ENCODE measurements around the gene PKP1. TPM values are rescaled to one million over a fixed set of nuclear protein-coding genes. Genes with fewer than 3 reads are reported as not detected.

The PKP1 gene
- total RNA-seq, 1 experiment from 2014 or later = 0.94 TPM

DNA sequence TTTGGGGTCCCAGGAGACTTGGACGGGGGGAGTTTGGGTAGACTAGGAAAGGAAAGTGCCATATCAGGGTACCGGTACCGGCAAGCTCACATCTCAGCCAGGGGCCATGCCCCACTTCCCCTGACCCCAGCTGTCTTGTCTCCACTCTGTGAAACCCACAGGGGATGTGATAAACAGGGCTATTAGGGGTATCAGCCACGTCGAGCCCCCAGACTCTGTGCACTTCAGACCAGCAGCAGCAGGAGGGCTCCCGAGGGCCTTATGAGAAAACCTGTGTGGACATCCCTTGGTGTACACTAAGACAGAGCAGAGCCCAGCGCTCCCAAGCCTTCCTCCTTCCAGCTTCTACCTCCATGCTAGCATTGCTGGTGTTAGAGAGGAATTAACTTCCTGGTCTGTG is 47.9 kb downstream of the PKP1 start:
- TF ChIP-seq, protein P1, sequence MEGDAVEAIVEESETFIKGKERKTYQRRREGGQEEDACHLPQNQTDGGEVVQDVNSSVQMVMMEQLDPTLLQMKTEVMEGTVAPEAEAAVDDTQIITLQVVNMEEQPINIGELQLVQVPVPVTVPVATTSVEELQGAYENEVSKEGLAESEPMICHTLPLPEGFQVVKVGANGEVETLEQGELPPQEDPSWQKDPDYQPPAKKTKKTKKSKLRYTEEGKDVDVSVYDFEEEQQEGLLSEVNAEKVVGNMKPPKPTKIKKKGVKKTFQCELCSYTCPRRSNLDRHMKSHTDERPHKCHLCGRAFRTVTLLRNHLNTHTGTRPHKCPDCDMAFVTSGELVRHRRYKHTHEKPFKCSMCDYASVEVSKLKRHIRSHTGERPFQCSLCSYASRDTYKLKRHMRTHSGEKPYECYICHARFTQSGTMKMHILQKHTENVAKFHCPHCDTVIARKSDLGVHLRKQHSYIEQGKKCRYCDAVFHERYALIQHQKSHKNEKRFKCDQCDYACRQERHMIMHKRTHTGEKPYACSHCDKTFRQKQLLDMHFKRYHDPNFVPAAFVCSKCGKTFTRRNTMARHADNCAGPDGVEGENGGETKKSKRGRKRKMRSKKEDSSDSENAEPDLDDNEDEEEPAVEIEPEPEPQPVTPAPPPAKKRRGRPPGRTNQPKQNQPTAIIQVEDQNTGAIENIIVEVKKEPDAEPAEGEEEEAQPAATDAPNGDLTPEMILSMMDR (conservative IDR thresholded peaks at IDR 0.05) = no peak
- TF ChIP-seq EZH2 (IDR thresholded peaks at IDR 0.05; ENCODE audit: low read depth) = no peak
- Histone ChIP-seq H3K27ac (no peak overlapping the region), H2AFZ (no peak overlapping the region), H3K79me2 (ENCODE audit: low read depth) (no peaks in the 10 kb centered on the region), H3K9me3 (ENCODE audit: insufficient read depth, low read depth) (no peaks in the 10 kb centered on the region), H3K4me1 (replicated peaks; ENCODE audit: insufficient read depth) (no peaks in the 10 kb centered on the region), H3K9me2 (ENCODE audit: insufficient read depth) (no peaks in the 10 kb centered on the region), H3K27me3 (ENCODE audit: insufficient read depth, low read depth) (peaks cover 6% of the 10 kb centered on the region; the same call in 1 of the 2 replicates), H3K36me3 (ENCODE audit: low read depth) (no peaks in the 10 kb centered on the region), H3F3A (ENCODE audit: insufficient read depth, low read depth) (no peaks in the 10 kb centered on the region), H3K4me2 (no peak overlapping the region), H4K20me1 (ENCODE audit: insufficient read depth) (no peaks in the 10 kb centered on the region), H3K4me3 (no peak overlapping the region)
- POLR2A ChIA-PET (ENCODE audit: unreplicated experiment) = no interaction called here
- peak in 1 of 2 experiments; percentile 29 for DNase-seq
- intact Hi-C loops (cut with micrococcal nuclease; ENCODE audit: unreplicated experiment) = no loop called here
- CTCF ChIA-PET = no interaction called here
- BruUV-seq (replicated peaks) = no TSS peak

DNA sequence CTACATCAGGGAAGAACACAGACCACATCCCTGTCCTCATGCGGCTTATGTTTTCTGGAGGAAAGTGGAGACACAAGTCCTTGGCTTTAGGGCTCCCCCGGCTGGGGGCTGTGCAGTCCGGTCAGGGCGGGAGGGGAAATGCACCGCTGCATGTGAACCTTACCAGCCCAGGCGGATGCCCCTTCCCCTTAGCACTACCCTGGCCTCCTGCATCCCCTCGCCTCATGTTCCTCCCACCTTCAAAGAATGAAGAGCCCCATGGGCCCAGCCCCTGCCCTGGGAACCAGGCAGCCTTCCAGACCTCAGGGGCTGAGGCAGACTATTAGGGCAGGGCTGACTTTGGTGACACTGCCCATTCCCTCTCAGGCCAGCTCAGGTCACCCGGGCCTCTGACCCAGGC is 48.7 kb downstream of the PKP1 start:
- H2AFZ ChIP-seq = no peak overlapping the region
- no peak overlapping the region for H3K4me2 ChIP-seq
- DNase-seq = peak in 1 of 2 experiments; percentile 11
- no peaks in the 10 kb centered on the region for H3K9me2 ChIP-seq (ENCODE audit: insufficient read depth)
- no peak overlapping the region for H3K27ac ChIP-seq
- TF ChIP-seq, protein P1 (conservative IDR thresholded peaks at IDR 0.05) = no peak
- TF ChIP-seq EZH2 (IDR thresholded peaks at IDR 0.05; ENCODE audit: low read depth) = no peak
- H3K79me2 ChIP-seq (ENCODE audit: low read depth) = no peaks in the 10 kb centered on the region
- H3F3A ChIP-seq (ENCODE audit: insufficient read depth, low read depth) = no peaks in the 10 kb centered on the region
- ChIA-PET CTCF (no interaction called here), POLR2A (ENCODE audit: unreplicated experiment) (no interaction called here)
- intact Hi-C loops (cut with micrococcal nuclease; ENCODE audit: unreplicated experiment) = no loop called here
- no peaks in the 10 kb centered on the region for H3K36me3 ChIP-seq (ENCODE audit: low read depth)
- no peaks in the 10 kb centered on the region for H3K4me1 ChIP-seq (replicated peaks; ENCODE audit: insufficient read depth)
- no peaks in the 10 kb centered on the region for H4K20me1 ChIP-seq (ENCODE audit: insufficient read depth)
- no TSS peak for BruUV-seq (replicated peaks)
- peaks cover 6% of the 10 kb centered on the region; the same call in 1 of the 2 replicates for H3K27me3 ChIP-seq (ENCODE audit: insufficient read depth, low read depth)
- H3K9me3 ChIP-seq (ENCODE audit: insufficient read depth, low read depth) = no peaks in the 10 kb centered on the region
- no peak overlapping the region for H3K4me3 ChIP-seq

DNA sequence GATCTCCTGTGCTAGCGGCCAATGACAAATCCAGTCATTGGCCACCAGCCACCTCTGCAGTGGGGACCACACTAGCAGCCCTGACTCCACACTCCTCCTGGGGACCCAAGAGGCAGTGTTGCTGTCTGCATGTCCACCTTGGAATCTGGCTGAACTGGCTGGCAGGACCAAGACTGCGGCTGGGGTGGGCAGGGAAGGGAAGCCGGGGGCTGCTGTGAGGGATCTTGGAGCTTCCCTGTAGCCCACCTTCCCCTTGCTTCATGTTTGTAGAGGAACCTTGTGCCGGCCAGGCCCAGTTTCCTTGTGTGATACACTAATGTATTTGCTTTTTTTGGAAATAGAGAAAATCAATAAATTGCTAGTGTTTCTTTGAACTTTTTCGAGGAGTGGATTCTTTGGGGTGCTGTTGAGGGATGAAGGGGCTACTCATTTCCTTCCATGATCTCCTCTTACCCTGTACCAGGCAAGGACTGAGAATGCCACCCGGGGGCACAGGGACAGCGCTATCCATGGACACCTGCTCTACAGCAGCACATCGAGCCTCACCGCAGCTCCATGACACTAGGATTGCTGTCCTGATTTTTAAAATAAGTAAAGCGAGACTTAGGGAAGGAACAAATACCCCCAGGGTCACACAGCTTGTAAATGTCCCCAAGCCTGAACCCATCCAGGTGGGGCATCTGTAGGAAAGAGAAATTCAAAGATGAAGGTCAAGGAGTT is 49.5 kb downstream of the PKP1 start:
- Histone ChIP-seq H4K20me1 (ENCODE audit: insufficient read depth) (no peaks in the 10 kb centered on the region), H3K4me3 (no peak overlapping the region), H3K9me3 (ENCODE audit: insufficient read depth, low read depth) (no peaks in the 10 kb centered on the region), H3K27ac (no peak overlapping the region), H3K27me3 (ENCODE audit: insufficient read depth, low read depth) (no peaks in the 10 kb centered on the region), H2AFZ (no peak overlapping the region), H3K36me3 (ENCODE audit: low read depth) (no peaks in the 10 kb centered on the region), H3K4me1 (replicated peaks; ENCODE audit: insufficient read depth) (no peaks in the 10 kb centered on the region), H3K9me2 (ENCODE audit: insufficient read depth) (no peaks in the 10 kb centered on the region), H3F3A (ENCODE audit: insufficient read depth, low read depth) (no peaks in the 10 kb centered on the region), H3K79me2 (ENCODE audit: low read depth) (no peaks in the 10 kb centered on the region), H3K4me2 (no peak overlapping the region)
- CTCF ChIA-PET = no interaction called here
- intact Hi-C loops (cut with micrococcal nuclease; ENCODE audit: unreplicated experiment) = no loop called here
- TF ChIP-seq EZH2 (IDR thresholded peaks at IDR 0.05; ENCODE audit: low read depth) = no peak
- TF ChIP-seq, protein P1 (conservative IDR thresholded peaks at IDR 0.05) = no peak
- POLR2A ChIA-PET (ENCODE audit: unreplicated experiment) = no interaction called here
- BruUV-seq (replicated peaks) = no TSS peak
- DNase-seq = peak in 1 of 2 experiments; percentile 5
